PC-3 (cell line): ENCODE data around the gene MYORG.

Experiments
- CTCF ChIP-seq: fragments of 300-600 bp; sonication (generic); conservative IDR thresholded peaks from 2 replicates; pipeline ENCODE4 v1.5.1; 2017; ENCODE audit warnings: antibody characterized with exemption, low read depth, mild to moderate bottlenecking, low read length
- EZH2phosphoT487 ChIP-seq: fragments of 300-600 bp; sonication (generic); IDR thresholded peaks from 2 replicates; pipeline ENCODE4 v1.6.1; 2018; ENCODE audit warnings: mild to moderate bottlenecking, antibody characterized with exemption, low read length, borderline replicate concordance

GRCh38 chr9:34400275-34400674 lies 23.6 kb upstream of the MYORG start:
- TF ChIP-seq CTCF = no peak
- TF ChIP-seq EZH2phosphoT487 = no peak
